ENCODE measurements around the gene GTF2IRD1.

DNA sequence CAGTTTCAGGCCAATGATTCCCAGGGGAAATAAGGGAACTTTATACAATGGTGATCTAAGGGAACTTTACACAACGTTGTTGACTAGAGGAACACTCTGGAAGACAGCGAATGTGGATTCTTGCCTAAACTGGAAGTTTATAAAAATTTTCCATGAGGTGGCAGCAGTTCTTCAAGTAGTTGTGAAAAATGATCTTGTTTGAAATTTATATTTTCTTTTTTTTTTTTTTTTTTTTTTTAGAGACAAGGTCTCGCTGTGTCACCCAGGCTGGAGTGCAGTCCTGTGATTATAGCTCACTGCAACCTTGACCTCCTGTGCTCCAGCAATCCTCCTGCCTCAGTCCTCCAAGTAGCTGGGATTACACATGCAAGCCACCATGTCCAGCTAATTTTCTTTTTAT is 171.7 kb downstream of the GTF2IRD1 start:
- TF ChIP-seq, protein P1, sequence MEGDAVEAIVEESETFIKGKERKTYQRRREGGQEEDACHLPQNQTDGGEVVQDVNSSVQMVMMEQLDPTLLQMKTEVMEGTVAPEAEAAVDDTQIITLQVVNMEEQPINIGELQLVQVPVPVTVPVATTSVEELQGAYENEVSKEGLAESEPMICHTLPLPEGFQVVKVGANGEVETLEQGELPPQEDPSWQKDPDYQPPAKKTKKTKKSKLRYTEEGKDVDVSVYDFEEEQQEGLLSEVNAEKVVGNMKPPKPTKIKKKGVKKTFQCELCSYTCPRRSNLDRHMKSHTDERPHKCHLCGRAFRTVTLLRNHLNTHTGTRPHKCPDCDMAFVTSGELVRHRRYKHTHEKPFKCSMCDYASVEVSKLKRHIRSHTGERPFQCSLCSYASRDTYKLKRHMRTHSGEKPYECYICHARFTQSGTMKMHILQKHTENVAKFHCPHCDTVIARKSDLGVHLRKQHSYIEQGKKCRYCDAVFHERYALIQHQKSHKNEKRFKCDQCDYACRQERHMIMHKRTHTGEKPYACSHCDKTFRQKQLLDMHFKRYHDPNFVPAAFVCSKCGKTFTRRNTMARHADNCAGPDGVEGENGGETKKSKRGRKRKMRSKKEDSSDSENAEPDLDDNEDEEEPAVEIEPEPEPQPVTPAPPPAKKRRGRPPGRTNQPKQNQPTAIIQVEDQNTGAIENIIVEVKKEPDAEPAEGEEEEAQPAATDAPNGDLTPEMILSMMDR (conservative IDR thresholded peaks at IDR 0.05; ENCODE audit: low read depth, low read length), result peak; percentile 41; the same call in 1 of the 2 replicates
- TF ChIP-seq EZH2 (IDR thresholded peaks at IDR 0.05; ENCODE audit: low read length, unreplicated experiment), result no peak
- no peak for TF ChIP-seq EZH2phosphoT487 (IDR thresholded peaks at IDR 0.05; ENCODE audit: borderline replicate concordance, low read length)

Measured in PC-3 (cell line).